OCI-LY7 (cell line): Measurements from ENCODE around the gene ERFE.

Experiments used
- EZH2phosphoT487 ChIP-seq: fragments of 200-600 bp; sonication (generic); IDR thresholded peaks from 2 replicates; pipeline ENCODE4 v1.6.1; 2018; ENCODE audit warnings: low read depth, borderline replicate concordance, mild to moderate bottlenecking, mixed run types, antibody characterized with exemption, low read length, moderate library complexity, mixed read lengths
- TF ChIP-seq, protein P1 (sequence below): fragments of 200-600 bp; sonication (generic); conservative IDR thresholded peaks from 2 replicates; pipeline ENCODE4 v1.5.1; 2014; ENCODE audit warnings: mild to moderate bottlenecking, antibody characterized with exemption, low read length, moderate library complexity, mixed read lengths

DNA sequence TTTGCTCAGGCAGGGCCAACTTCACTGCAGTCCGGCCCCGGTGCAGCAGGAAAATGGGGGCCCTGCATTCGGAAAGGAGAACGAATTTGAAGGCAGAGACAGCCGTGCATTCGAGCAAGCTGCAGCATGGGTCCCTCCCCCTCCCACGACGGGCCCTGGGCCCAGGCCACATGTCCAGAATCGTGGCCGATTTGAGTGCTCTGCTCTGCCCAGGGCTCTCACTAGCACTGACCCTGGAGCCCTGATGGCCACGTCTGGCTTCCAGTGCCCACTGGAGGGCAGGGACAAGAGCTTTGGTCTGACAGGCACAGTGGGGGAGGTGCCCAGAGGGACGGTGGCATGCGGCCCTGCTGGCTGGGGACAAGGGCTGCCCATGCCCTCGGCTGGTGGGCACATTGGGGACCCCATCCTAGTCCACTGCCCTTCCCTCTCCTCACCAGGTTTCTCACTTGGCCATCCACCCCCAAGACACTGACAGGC is 34.7 kb upstream of the ERFE start:
- TF ChIP-seq, protein P1, sequence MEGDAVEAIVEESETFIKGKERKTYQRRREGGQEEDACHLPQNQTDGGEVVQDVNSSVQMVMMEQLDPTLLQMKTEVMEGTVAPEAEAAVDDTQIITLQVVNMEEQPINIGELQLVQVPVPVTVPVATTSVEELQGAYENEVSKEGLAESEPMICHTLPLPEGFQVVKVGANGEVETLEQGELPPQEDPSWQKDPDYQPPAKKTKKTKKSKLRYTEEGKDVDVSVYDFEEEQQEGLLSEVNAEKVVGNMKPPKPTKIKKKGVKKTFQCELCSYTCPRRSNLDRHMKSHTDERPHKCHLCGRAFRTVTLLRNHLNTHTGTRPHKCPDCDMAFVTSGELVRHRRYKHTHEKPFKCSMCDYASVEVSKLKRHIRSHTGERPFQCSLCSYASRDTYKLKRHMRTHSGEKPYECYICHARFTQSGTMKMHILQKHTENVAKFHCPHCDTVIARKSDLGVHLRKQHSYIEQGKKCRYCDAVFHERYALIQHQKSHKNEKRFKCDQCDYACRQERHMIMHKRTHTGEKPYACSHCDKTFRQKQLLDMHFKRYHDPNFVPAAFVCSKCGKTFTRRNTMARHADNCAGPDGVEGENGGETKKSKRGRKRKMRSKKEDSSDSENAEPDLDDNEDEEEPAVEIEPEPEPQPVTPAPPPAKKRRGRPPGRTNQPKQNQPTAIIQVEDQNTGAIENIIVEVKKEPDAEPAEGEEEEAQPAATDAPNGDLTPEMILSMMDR, result no peak
- no peak for TF ChIP-seq EZH2phosphoT487
